GM19025 (cell line): ENCODE results near the gene DDX27.

ENCODE experiments used
- ATAC-seq: cut with Tn5 transposase; IDR thresholded peaks from one replicate; pipeline ENCODE4 v1.9.1; 2021; ENCODE audit warnings: mild to moderate bottlenecking, low read depth, moderate library complexity; ENCODE audit not compliant: unreplicated experiment

Gene DDX27

GRCh38 chr20:49245921-49246740, 26.9 kb downstream of the DDX27 start:
- no peak for ATAC-seq

- ATAC-seq, result no peak
Observed at GRCh38 chr20:49247169-49247723, 28.0 kb downstream of the DDX27 start.

- ATAC-seq, result no peak
Observed at GRCh38 chr20:49247792-49248191, 28.6 kb downstream of the DDX27 start.

GRCh38 chr20:49248301-49248700, 29.1 kb downstream of the DDX27 start:
- no peak for ATAC-seq

GRCh38 chr20:49248879-49249665, 29.9 kb downstream of the DDX27 start:
- no peak for ATAC-seq

- no peak for ATAC-seq
Observed at GRCh38 chr20:49252556-49253350, 33.5 kb downstream of the DDX27 start.

GRCh38 chr20:49256261-49256660, 37.0 kb downstream of the DDX27 start:
- ATAC-seq, result no peak

- no peak for ATAC-seq
Observed at GRCh38 chr20:49259284-49259683, 40.1 kb downstream of the DDX27 start.

GRCh38 chr20:49259799-49260198, 40.6 kb downstream of the DDX27 start:
- no peak for ATAC-seq

GRCh38 chr20:49260218-49260617, 41.0 kb downstream of the DDX27 start:
- no peak for ATAC-seq

GRCh38 chr20:49261173-49261572, 42.0 kb downstream of the DDX27 start:
- no peak for ATAC-seq

GRCh38 chr20:49262444-49262843, 43.2 kb downstream of the DDX27 start:
- no peak for ATAC-seq

- no peak for ATAC-seq
Observed at GRCh38 chr20:49267327-49267726, 48.1 kb downstream of the DDX27 start.

- ATAC-seq, result no peak
Observed at GRCh38 chr20:49268600-49269365, 49.6 kb downstream of the DDX27 start.

GRCh38 chr20:49270177-49270576, 51.0 kb downstream of the DDX27 start:
- no peak for ATAC-seq

GRCh38 chr20:49270736-49271135, 51.5 kb downstream of the DDX27 start:
- no peak for ATAC-seq

- no peak for ATAC-seq
Observed at GRCh38 chr20:49272654-49273053, 53.4 kb downstream of the DDX27 start.

GRCh38 chr20:49273696-49274277, 54.6 kb downstream of the DDX27 start:
- ATAC-seq, result no peak

GRCh38 chr20:49275216-49275615, 56.0 kb downstream of the DDX27 start:
- no peak for ATAC-seq

GRCh38 chr20:49275636-49276035, 56.4 kb downstream of the DDX27 start:
- ATAC-seq, result no peak
